ENCODE measurements around the gene MICAL3.
A peak's percentile ranks its signal among the peaks of the same experiment; 100 is the strongest.

MICAL3 gene

DNA sequence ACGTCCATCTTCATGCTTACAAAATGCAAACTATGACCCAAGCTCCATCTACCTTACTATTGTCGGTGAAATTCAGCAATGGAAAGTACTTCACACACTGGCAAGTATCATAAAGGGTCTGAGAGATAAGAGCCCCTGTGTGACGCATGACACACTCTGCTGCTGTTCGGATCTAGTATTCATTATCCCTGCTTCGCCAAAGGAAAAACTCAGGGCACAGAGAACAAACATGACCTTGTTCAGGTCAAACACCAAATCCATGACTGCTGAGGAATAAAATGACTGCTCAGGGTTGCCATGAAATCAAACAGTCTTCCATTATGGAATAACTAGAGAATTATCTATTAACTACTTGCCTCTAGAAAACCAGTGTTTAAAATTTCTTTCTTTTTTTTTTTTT is 73.0 kb downstream of the MICAL3 start:
- no peak overlapping the region for H2AFZ ChIP-seq
- H3K9me3 ChIP-seq (ENCODE audit: control insufficient read depth, low read length), result no peaks in the 10 kb centered on the region
- peaks cover 15% of the 10 kb centered on the region for H3K4me1 ChIP-seq
- H3K4me2 ChIP-seq (ENCODE audit: low read length), result no peak overlapping the region
- no peak overlapping the region for H3K27ac ChIP-seq
- H3K79me2 ChIP-seq, result peaks cover 32% of the 10 kb centered on the region
- H3K4me3 ChIP-seq (ENCODE audit: low read depth, low read length), result no peak overlapping the region
- TF ChIP-seq, protein P1, sequence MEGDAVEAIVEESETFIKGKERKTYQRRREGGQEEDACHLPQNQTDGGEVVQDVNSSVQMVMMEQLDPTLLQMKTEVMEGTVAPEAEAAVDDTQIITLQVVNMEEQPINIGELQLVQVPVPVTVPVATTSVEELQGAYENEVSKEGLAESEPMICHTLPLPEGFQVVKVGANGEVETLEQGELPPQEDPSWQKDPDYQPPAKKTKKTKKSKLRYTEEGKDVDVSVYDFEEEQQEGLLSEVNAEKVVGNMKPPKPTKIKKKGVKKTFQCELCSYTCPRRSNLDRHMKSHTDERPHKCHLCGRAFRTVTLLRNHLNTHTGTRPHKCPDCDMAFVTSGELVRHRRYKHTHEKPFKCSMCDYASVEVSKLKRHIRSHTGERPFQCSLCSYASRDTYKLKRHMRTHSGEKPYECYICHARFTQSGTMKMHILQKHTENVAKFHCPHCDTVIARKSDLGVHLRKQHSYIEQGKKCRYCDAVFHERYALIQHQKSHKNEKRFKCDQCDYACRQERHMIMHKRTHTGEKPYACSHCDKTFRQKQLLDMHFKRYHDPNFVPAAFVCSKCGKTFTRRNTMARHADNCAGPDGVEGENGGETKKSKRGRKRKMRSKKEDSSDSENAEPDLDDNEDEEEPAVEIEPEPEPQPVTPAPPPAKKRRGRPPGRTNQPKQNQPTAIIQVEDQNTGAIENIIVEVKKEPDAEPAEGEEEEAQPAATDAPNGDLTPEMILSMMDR (IDR thresholded peaks at IDR 0.05), result no peak
- no peak overlapping the region for H3K9ac ChIP-seq
- H3K36me3 ChIP-seq (ENCODE audit: control insufficient read depth, insufficient read depth, low read length), result no peaks in the 10 kb centered on the region
- no peaks in the 10 kb centered on the region for H3K27me3 ChIP-seq (ENCODE audit: control insufficient read depth, insufficient read depth, low read length)

DNA sequence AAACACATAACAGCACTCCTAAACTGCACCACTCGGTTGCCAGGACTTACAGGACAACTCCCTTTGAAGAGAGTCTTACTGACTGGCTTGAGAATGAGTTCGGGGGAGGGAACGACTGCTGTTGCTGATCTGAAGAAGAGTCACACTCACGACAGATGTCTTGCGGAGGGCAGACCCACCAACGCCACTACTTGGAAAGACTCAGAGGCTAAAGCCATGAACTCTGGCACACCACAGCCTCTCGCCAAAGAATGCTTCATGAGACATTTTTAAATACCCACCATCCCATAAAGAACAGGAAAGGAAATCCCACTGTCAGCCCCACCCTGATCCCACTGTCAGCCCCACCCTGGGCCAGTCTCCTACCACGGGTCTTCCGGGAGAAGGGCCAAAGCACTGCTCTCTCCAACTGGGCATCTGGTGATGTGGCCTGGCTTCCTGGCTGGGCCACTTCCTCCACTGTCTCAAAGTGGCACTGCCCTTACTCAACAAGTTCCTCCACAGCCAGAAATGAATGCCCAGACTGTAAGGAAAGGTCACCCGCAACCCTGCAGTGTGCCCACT is 73.6 kb downstream of the MICAL3 start:
- no peaks in the 10 kb centered on the region for H3K36me3 ChIP-seq (ENCODE audit: control insufficient read depth, insufficient read depth, low read length)
- no peaks in the 10 kb centered on the region for H3K9me3 ChIP-seq (ENCODE audit: control insufficient read depth, low read length)
- peaks cover 21% of the 10 kb centered on the region for H3K4me1 ChIP-seq
- no peak overlapping the region for H3K27ac ChIP-seq
- no peak overlapping the region for H3K4me2 ChIP-seq (ENCODE audit: low read length)
- no peak overlapping the region for H2AFZ ChIP-seq
- H3K9ac ChIP-seq, result no peak overlapping the region
- TF ChIP-seq, protein P1 (IDR thresholded peaks at IDR 0.05), result no peak
- no peaks in the 10 kb centered on the region for H3K27me3 ChIP-seq (ENCODE audit: control insufficient read depth, insufficient read depth, low read length)
- H3K4me3 ChIP-seq (ENCODE audit: low read depth, low read length), result no peak overlapping the region
- peaks cover 26% of the 10 kb centered on the region for H3K79me2 ChIP-seq

DNA sequence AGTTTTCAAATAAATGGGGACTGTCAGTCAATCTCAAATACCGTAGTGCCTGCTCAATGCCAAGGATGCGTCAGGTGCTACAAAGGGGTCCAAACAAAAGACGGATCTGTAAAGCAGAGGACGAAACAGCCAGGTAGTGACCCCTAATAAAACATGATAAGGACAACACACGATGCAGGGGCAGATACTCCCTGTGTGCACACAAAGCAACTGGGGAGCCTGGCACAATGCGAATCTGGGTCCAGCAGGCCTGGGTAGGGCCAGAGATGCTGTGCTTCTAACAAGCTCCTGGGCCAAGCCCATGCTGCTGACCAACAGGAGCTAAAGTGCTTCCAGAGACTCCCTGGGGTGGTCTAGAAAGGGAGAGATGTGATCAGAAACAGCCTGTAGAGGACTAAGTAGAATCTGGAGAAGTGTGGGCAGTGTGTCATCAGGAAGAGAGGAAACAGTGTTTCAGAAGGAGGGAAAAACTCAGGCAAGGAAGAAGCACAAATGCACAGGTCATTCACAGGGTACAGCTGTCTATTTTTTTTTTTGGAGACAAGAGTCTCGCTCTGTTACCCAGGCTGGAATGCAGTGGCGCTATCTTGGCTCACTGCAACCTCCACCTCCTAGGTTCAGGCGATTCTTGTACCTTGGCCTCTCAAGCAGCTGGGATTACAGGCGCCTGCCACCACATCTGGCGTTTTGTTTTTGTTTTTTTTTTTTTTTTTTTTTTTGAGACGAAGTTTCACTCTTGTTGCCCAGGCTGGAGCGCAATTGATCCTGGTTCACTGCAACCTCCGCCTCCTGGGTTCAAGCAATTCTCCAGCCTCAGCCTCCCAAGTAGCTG is 74.5 kb downstream of the MICAL3 start:
- no peak overlapping the region for H3K9ac ChIP-seq
- H3K9me3 ChIP-seq (ENCODE audit: control insufficient read depth, low read length), result no peaks in the 10 kb centered on the region
- TF ChIP-seq, protein P1 (IDR thresholded peaks at IDR 0.05), result no peak
- peaks cover 28% of the 10 kb centered on the region for H3K4me1 ChIP-seq
- H3K79me2 ChIP-seq, result peaks cover 27% of the 10 kb centered on the region
- H3K4me2 ChIP-seq (ENCODE audit: low read length), result peak overlapping the region; percentile 26
- H3K4me3 ChIP-seq (ENCODE audit: low read depth, low read length), result no peak overlapping the region
- H3K36me3 ChIP-seq (ENCODE audit: control insufficient read depth, insufficient read depth, low read length), result no peaks in the 10 kb centered on the region
- no peaks in the 10 kb centered on the region for H3K27me3 ChIP-seq (ENCODE audit: control insufficient read depth, insufficient read depth, low read length)
- H3K27ac ChIP-seq, result no peak overlapping the region
- no peak overlapping the region for H2AFZ ChIP-seq

DNA sequence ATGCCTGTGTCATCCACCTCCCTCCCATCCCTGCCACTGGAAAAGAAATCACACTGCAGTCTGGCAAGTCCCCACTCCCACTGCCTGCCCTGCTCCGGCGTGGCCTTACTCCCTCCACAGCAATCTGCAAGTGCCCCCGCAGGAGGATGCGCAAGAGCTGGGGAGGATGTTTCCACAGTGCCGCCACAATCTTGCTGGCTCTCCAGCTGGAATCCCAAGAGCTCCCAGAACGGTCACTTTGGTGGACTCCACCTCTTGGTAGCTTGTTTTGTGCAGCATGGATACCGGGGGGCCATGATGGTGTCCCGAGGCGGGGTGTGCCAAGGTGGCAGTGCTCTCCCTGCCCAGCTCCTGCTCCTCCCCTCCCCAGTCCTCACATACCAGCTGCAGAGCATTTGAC is 76.3 kb downstream of the MICAL3 start:
- H3K4me3 ChIP-seq (ENCODE audit: low read depth, low read length), result no peak overlapping the region
- no peak overlapping the region for H3K27ac ChIP-seq
- H2AFZ ChIP-seq, result no peak overlapping the region
- no peaks in the 10 kb centered on the region for H3K9me3 ChIP-seq (ENCODE audit: control insufficient read depth, low read length)
- no peaks in the 10 kb centered on the region for H3K36me3 ChIP-seq (ENCODE audit: control insufficient read depth, insufficient read depth, low read length)
- H3K4me1 ChIP-seq, result peaks cover 28% of the 10 kb centered on the region
- no peaks in the 10 kb centered on the region for H3K27me3 ChIP-seq (ENCODE audit: control insufficient read depth, insufficient read depth, low read length)
- H3K79me2 ChIP-seq, result peaks cover 21% of the 10 kb centered on the region
- TF ChIP-seq, protein P1 (IDR thresholded peaks at IDR 0.05), result no peak
- H3K4me2 ChIP-seq (ENCODE audit: low read length), result no peak overlapping the region
- H3K9ac ChIP-seq, result no peak overlapping the region
